Measurements from ENCODE around the gene ITPR1. TPM values are rescaled to one million over a fixed set of nuclear protein-coding genes. Genes with fewer than 3 reads are reported as not detected.

Gene ITPR1
- total RNA-seq, 1 donor from 2014 or later, result 121 TPM

DNA sequence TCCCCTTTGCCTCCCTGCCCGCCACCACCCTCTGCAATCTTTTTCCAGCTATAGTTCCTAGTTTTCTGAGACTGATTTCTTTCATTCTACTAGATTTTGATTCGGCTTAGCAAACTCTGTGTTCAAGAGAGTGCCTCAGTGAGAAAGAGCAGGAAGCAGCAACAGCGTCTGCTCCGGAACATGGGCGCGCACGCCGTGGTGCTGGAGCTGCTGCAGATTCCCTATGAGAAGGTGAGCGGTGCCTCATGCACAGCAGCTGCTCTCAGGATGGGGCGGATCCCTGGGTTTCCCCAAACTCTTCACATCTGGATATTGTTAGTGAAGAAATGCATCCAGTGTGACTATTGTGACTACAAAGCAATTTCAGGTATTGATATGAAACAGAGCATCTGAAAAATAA, 191.8 kb downstream of the ITPR1 start:
- Histone ChIP-seq H3K36me3 (peaks cover 62 to 91% of the 10 kb centered on the region in 2 donors), H3K4me3 (no peak overlapping the region), H3K4me1 (no peaks in the 10 kb centered on the region), H3K9me3 (peaks cover 0 to 3% of the 10 kb centered on the region in 2 donors), H3K27me3 (no peaks in the 10 kb centered on the region), H3K27ac (no peak overlapping the region)
- intact Hi-C loops (cut with DNase I), result no loop called here
- TF ChIP-seq CTCF (IDR thresholded peaks at IDR 0.05), result no peak
- no peak for DNase-seq (ENCODE audit: low spot score in 2 of 2)

GRCh38 chr3:4685673-4686345, 192.7 kb downstream of the ITPR1 start:
- TF ChIP-seq CTCF (IDR thresholded peaks at IDR 0.05), result no peak
- Histone ChIP-seq H3K4me3 (no peak overlapping the region), H3K27ac (no peak overlapping the region), H3K27me3 (no peaks in the 10 kb centered on the region), H3K36me3 (peaks cover 68 to 92% of the 10 kb centered on the region in 2 donors), H3K4me1 (no peaks in the 10 kb centered on the region), H3K9me3 (peaks cover 0 to 7% of the 10 kb centered on the region in 2 donors)
- DNase-seq (ENCODE audit: low spot score in 2 of 2), result no peak
- intact Hi-C loops (cut with DNase I), result no loop called here

GRCh38 chr3:4686619-4687018, 193.5 kb downstream of the ITPR1 start:
- H3K36me3 ChIP-seq, result peaks cover 75 to 96% of the 10 kb centered on the region in 2 donors
- TF ChIP-seq CTCF (IDR thresholded peaks at IDR 0.05), result no peak
- intact Hi-C loops (cut with DNase I), result no loop called here
- no peaks in the 10 kb centered on the region for H3K4me1 ChIP-seq
- H3K27me3 ChIP-seq, result no peaks in the 10 kb centered on the region
- peaks cover 0 to 7% of the 10 kb centered on the region in 2 donors for H3K9me3 ChIP-seq
- H3K27ac ChIP-seq, result no peak overlapping the region
- no peak for DNase-seq (ENCODE audit: low spot score in 2 of 2)
- no peak overlapping the region for H3K4me3 ChIP-seq

DNA sequence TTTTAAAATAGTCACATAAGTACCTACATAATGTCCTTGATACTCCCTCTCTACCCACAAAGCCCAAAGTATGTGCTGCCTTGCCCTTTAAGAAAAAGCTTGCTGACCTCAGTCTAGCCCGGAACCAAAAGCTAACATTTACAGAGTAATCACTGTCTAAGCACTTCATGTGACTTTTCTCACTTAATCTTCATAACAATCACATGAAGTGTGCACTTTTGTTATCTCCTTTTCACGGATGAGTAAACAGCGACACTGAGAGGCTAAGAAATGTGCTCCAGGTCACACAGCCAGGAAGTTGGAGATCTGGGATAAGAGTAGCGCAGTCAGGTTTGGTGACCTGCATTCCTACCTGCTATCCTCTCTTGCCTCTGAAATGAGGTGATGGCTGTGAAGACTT, 194.0 kb downstream of the ITPR1 start:
- no peak for TF ChIP-seq CTCF (IDR thresholded peaks at IDR 0.05)
- intact Hi-C loops (cut with DNase I), result no loop called here
- H3K27ac ChIP-seq, result no peak overlapping the region
- H3K36me3 ChIP-seq, result peaks cover 75 to 96% of the 10 kb centered on the region in 2 donors
- no peak for DNase-seq (ENCODE audit: low spot score in 2 of 2)
- peaks cover 0 to 7% of the 10 kb centered on the region in 2 donors for H3K9me3 ChIP-seq
- H3K27me3 ChIP-seq, result no peaks in the 10 kb centered on the region
- H3K4me1 ChIP-seq, result no peaks in the 10 kb centered on the region
- H3K4me3 ChIP-seq, result no peak overlapping the region

GRCh38 chr3:4687596-4687995, 194.4 kb downstream of the ITPR1 start:
- Histone ChIP-seq H3K27me3 (no peaks in the 10 kb centered on the region), H3K4me3 (no peak overlapping the region), H3K27ac (no peak overlapping the region), H3K9me3 (peaks cover 0 to 7% of the 10 kb centered on the region in 2 donors), H3K36me3 (peaks cover 73 to 94% of the 10 kb centered on the region in 2 donors), H3K4me1 (no peaks in the 10 kb centered on the region)
- no peak for TF ChIP-seq CTCF (IDR thresholded peaks at IDR 0.05)
- intact Hi-C loops (cut with DNase I), result no loop called here
- no peak for DNase-seq (ENCODE audit: low spot score in 2 of 2)
